HepG2 (cell line): ENCODE results near the gene ZMYND10. TPM values are rescaled to one million over a fixed set of nuclear protein-coding genes. Genes with fewer than 3 reads are reported as not detected.

ENCODE experiments used
- AGO2 ChIP-seq: fragments of 200-400 bp; formaldehyde crosslinking; optimal IDR thresholded peaks from 2 replicates; pipeline ENCODE3; 2017; ENCODE audit warnings: mild to moderate bottlenecking, low read depth, low read length, moderate library complexity
- CHD2 ChIP-seq: IDR thresholded peaks from 2 replicates; pipeline ENCODE4 v1.6.1; 2011; ENCODE audit warnings: low read depth, low read length, improper control_type of control experiment
- CHD4 ChIP-seq: fragments of 200-600 bp; sonication (generic); IDR thresholded peaks from 2 replicates; pipeline ENCODE4 v1.7.0; 2017; ENCODE audit warnings: mild to moderate bottlenecking, low read length, borderline replicate concordance
- IKZF1 ChIP-seq: fragments of 450-650 bp; IDR thresholded peaks from 2 replicates; pipeline ENCODE4 v1.7.1; 2016
- MLX ChIP-seq: IDR thresholded peaks from 2 replicates; pipeline ENCODE4 v1.6.1; 2016
- MTF2 ChIP-seq: sonication (generic); formaldehyde crosslinking; IDR thresholded peaks from 2 replicates; pipeline ENCODE4 v1.5.0; 2020; ENCODE audit warnings: missing genetic modification reagents, borderline replicate concordance
- MXD4 ChIP-seq: IDR thresholded peaks from 2 replicates; pipeline ENCODE4 v1.6.1; 2016; ENCODE audit warnings: mild to moderate bottlenecking, missing biosample characterization, missing genetic modification reagents
- NCOA1 ChIP-seq: sonication (generic); formaldehyde crosslinking; IDR thresholded peaks from 2 replicates; pipeline ENCODE4 v1.9.0; 2021; ENCODE audit warnings: missing genetic modification reagents
- NFIB ChIP-seq: sonication (generic); formaldehyde crosslinking; IDR thresholded peaks from 2 replicates; pipeline ENCODE4 v1.9.0; 2021; ENCODE audit warnings: missing genetic modification reagents, mild to moderate bottlenecking, borderline replicate concordance
- PPARG ChIP-seq: conservative IDR thresholded peaks from 2 replicates; pipeline ENCODE4 v1.6.1; 2016; ENCODE audit warnings: missing biosample characterization, missing genetic modification reagents
- SNAPC4 ChIP-seq: sonication (generic); formaldehyde crosslinking; IDR thresholded peaks from 2 replicates; pipeline ENCODE4 v1.4.0; 2020; ENCODE audit warnings: mild to moderate bottlenecking, missing genetic modification reagents
- SOX13 ChIP-seq, 3 experiments: fragments of 450-650 bp in 1 of 3; sonication (generic) in 1 of 3; formaldehyde crosslinking in 1 of 3; IDR thresholded peaks in 2 of 3; conservative IDR thresholded peaks in 1 of 3; 2 replicates each; pipeline versions ENCODE4 v1.5.0 to v1.6.1; 2016 to 2020; ENCODE audit warnings: antibody characterized with exemption in 1 of 3, mild to moderate bottlenecking in 1 of 3, missing compliant biosample characterization in 1 of 3, missing genetic modification reagents in 1 of 3, moderate library complexity in 1 of 3
- TGIF2 ChIP-seq: IDR thresholded peaks from 2 replicates; pipeline ENCODE4 v1.6.1; 2016; ENCODE audit warnings: control low read depth, missing compliant biosample characterization
- THRA ChIP-seq: sonication (generic); formaldehyde crosslinking; IDR thresholded peaks from 2 replicates; pipeline ENCODE4 v1.4.0; 2020; ENCODE audit warnings: missing genetic modification reagents, borderline replicate concordance
- XRCC5 ChIP-seq: fragments of 200-400 bp; formaldehyde crosslinking; optimal IDR thresholded peaks from 2 replicates; pipeline ENCODE3; 2017; ENCODE audit warnings: mild to moderate bottlenecking, low read length
- ZFP36 ChIP-seq: fragments of 150-350 bp; IDR thresholded peaks from 2 replicates; pipeline ENCODE4 v1.6.1; 2018; ENCODE audit warnings: borderline replicate concordance, low read length, low read depth; ENCODE audit not compliant: partially characterized antibody
- ZNF124 ChIP-seq: sonication (generic); formaldehyde crosslinking; IDR thresholded peaks from 2 replicates; pipeline ENCODE4 v1.4.0; 2020; ENCODE audit warnings: missing genetic modification reagents
- ZNF44 ChIP-seq: sonication (generic); formaldehyde crosslinking; IDR thresholded peaks from 2 replicates; pipeline ENCODE4 v1.5.1; 2020; ENCODE audit warnings: mild to moderate bottlenecking, missing genetic modification reagents
- ZNF83 ChIP-seq: sonication (generic); formaldehyde crosslinking; IDR thresholded peaks from 2 replicates; pipeline ENCODE4 v1.4.0; 2020; ENCODE audit warnings: missing genetic modification reagents, mild to moderate bottlenecking, borderline replicate concordance
- ZNF839 ChIP-seq: sonication (generic); formaldehyde crosslinking; IDR thresholded peaks from 2 replicates; pipeline ENCODE4 v1.4.0; 2020; ENCODE audit warnings: missing genetic modification reagents, mild to moderate bottlenecking, borderline replicate concordance
- ZSCAN5A ChIP-seq: sonication (generic); formaldehyde crosslinking; IDR thresholded peaks from 2 replicates; pipeline ENCODE4 v1.8.0; 2022; ENCODE audit warnings: mild to moderate bottlenecking, missing genetic modification reagents, borderline replicate concordance
- polyA plus RNA-seq, 8 experiments: library from polyadenylated mRNA; depleted of rRNA in 3 of 8; stranded (reverse) in 7 of 8; unstranded in 1 of 8; fragments of >200 nt; fragmentation: Illumina TruSeq in 4 of 8; extraction: Trizol in 4 of 8; gene quantifications; 2 replicates each; pipeline versions ENCODE4 v1.2.1 to v1.2.3, GENCODE V29; 2011 to 2016; ENCODE audit warnings: low read depth in 4 of 8, missing spikeins in 1 of 8, mixed read lengths in 1 of 8; ENCODE audit not compliant: insufficient read depth in 1 of 8
- total RNA-seq, 5 experiments: library from RNA; depleted of rRNA; stranded (reverse); fragments of >200 nt; fragmentation: Illumina TruSeq; extraction: Trizol; gene quantifications; 2 replicates each; pipeline ENCODE4 v1.2.3, GENCODE V29; 2016; ENCODE audit warnings: low read depth in 1 of 5

Gene ZMYND10
- total and polyA plus RNA-seq, 2 of the 13 experiments (the other 11 are each of a cell fraction or from before 2014, with no cell fraction given): 0.60 to 0.74 TPM

- no peak for TF ChIP-seq THRA (CRISPR knock-in tag)
- TF ChIP-seq SOX13 (IDR thresholded peaks at IDR 0.05): no peak
- TF ChIP-seq SOX13 (CRISPR knock-in tag; conservative IDR thresholded peaks at IDR 0.05 in 1 of 2, IDR thresholded peaks at IDR 0.05 in 1 of 2): no peak
- TF ChIP-seq MXD4 (CRISPR knock-in tag): no peak
- no peak for TF ChIP-seq ZNF839 (CRISPR knock-in tag)
- no peak for TF ChIP-seq SNAPC4
- TF ChIP-seq CHD4: no peak
- 0 out of 2 replicates have a peak, but pooled peaks have one; percentile 3 for TF ChIP-seq ZNF44 (CRISPR knock-in tag)
- TF ChIP-seq PPARG: no peak
- TF ChIP-seq ZFP36: no peak
- no peak for TF ChIP-seq CHD2
- TF ChIP-seq AGO2: peak; percentile 86
- no peak for TF ChIP-seq NCOA1 (CRISPR knock-in tag)
- TF ChIP-seq ZNF83 (CRISPR knock-in tag): no peak
- TF ChIP-seq TGIF2 (CRISPR knock-in tag): no peak
- no peak for TF ChIP-seq MTF2
- no peak for TF ChIP-seq IKZF1
- TF ChIP-seq NFIB (CRISPR knock-in tag): no peak
- TF ChIP-seq XRCC5: no peak
- TF ChIP-seq ZSCAN5A (CRISPR knock-in tag): 0 out of 2 replicates have a peak, but pooled peaks have one; percentile 69
- TF ChIP-seq MLX (CRISPR knock-in tag): no peak
- no peak for TF ChIP-seq ZNF124 (CRISPR knock-in tag)
These were observed 25.5 kb downstream of the ZMYND10 start (continued) for GRCh38 chr3:50319894-50320625.
